Activated T-cell treated with anti-CD3 and anti-CD28 coated beads, Interleukin-2, amount 50 U/mL, for 1 hour (primary cell): ENCODE results near the gene LRRC46.

Experiments used
- DNase-seq: peaks from one replicate; pipeline ENCODE4 v3.0.0-alpha.2; 2020

LRRC46 gene

GRCh38 chr17:47831003-47831933 lies at the start of gene LRRC46, which contains the start of gene MRPL10:
Gene LRRC46 (plus strand): TSS chr17:47831670. CDS start chr17:47831990, 320 bp downstream.
Gene MRPL10 (minus strand): TSS chr17:47831541. CDS start chr17:47831511, 30 bp downstream.
- peak; percentile 90 for DNase-seq

- DNase-seq: no peak
These were observed 45.8 kb upstream of the LRRC46 start for GRCh38 chr17:47785538-47786123.

- peak; percentile 63 for DNase-seq
These were observed 41.6 kb upstream of the LRRC46 start for GRCh38 chr17:47789611-47790561.

GRCh38 chr17:47791025-47791424 lies 40.4 kb upstream of the LRRC46 start:
- DNase-seq: no peak

- no peak for DNase-seq
These were observed 39.0 kb upstream of the LRRC46 start for GRCh38 chr17:47792457-47792856.

- no peak for DNase-seq
These were observed 38.5 kb upstream of the LRRC46 start for GRCh38 chr17:47792979-47793378.

GRCh38 chr17:47797797-47798196 lies 33.7 kb upstream of the LRRC46 start:
- DNase-seq: no peak

GRCh38 chr17:47800686-47801085 lies 30.8 kb upstream of the LRRC46 start:
- no peak for DNase-seq

GRCh38 chr17:47801176-47801765 lies 30.2 kb upstream of the LRRC46 start:
- no peak for DNase-seq

- DNase-seq: no peak
These were observed 29.6 kb upstream of the LRRC46 start for GRCh38 chr17:47801906-47802305.

- peak; percentile 58 for DNase-seq
These were observed 29.0 kb upstream of the LRRC46 start for GRCh38 chr17:47802341-47803022.

- no peak for DNase-seq
These were observed 28.3 kb upstream of the LRRC46 start for GRCh38 chr17:47803201-47803600.

GRCh38 chr17:47803751-47804150 lies 27.7 kb upstream of the LRRC46 start:
- DNase-seq: no peak

- DNase-seq: no peak
These were observed 27.0 kb upstream of the LRRC46 start for GRCh38 chr17:47804461-47804860.

GRCh38 chr17:47806026-47806912 lies 25.2 kb upstream of the LRRC46 start:
- DNase-seq: no peak

- no peak for DNase-seq
These were observed 24.6 kb upstream of the LRRC46 start for GRCh38 chr17:47806913-47807255.

- no peak for DNase-seq
These were observed 24.0 kb upstream of the LRRC46 start for GRCh38 chr17:47807421-47807820.

GRCh38 chr17:47808036-47808829 lies 23.2 kb upstream of the LRRC46 start:
- no peak for DNase-seq

- DNase-seq: no peak
These were observed 22.5 kb upstream of the LRRC46 start for GRCh38 chr17:47808830-47809480.
